ENCODE measurements around the gene AASDH.

Gene AASDH

GRCh38 chr4:56316011-56316650 lies 71.2 kb downstream of the AASDH start:
- no peak for DNase-seq
- TF ChIP-seq GATA1 (IDR thresholded peaks at IDR 0.05; ENCODE audit: low read depth, low read length), result no peak
- TF ChIP-seq POLR2A (IDR thresholded peaks at IDR 0.05; ENCODE audit: low read length), result no peak

- DNase-seq, result no peak
- TF ChIP-seq GATA1 (IDR thresholded peaks at IDR 0.05; ENCODE audit: low read depth, low read length) (no peak), POLR2A (IDR thresholded peaks at IDR 0.05; ENCODE audit: low read length) (no peak)
Observed at GRCh38 chr4:56315543-56315942, 71.7 kb downstream of the AASDH start.

GRCh38 chr4:56315041-56315440 lies 72.2 kb downstream of the AASDH start:
- DNase-seq, result no peak
- no peak for TF ChIP-seq POLR2A (IDR thresholded peaks at IDR 0.05; ENCODE audit: low read length)
- TF ChIP-seq GATA1 (IDR thresholded peaks at IDR 0.05; ENCODE audit: low read depth, low read length), result no peak

- TF ChIP-seq POLR2A (IDR thresholded peaks at IDR 0.05; ENCODE audit: low read length), result no peak
- no peak for TF ChIP-seq GATA1 (IDR thresholded peaks at IDR 0.05; ENCODE audit: low read depth, low read length)
- DNase-seq, result no peak
Observed at GRCh38 chr4:56314207-56314915, 72.9 kb downstream of the AASDH start.

GRCh38 chr4:56313132-56313531 lies 74.2 kb downstream of the AASDH start:
- DNase-seq, result no peak
- no peak for TF ChIP-seq GATA1 (IDR thresholded peaks at IDR 0.05; ENCODE audit: low read depth, low read length)
- no peak for TF ChIP-seq POLR2A (IDR thresholded peaks at IDR 0.05; ENCODE audit: low read length)

GRCh38 chr4:56311299-56311975 lies 75.9 kb downstream of the AASDH start:
- DNase-seq, result no peak
- TF ChIP-seq GATA1 (IDR thresholded peaks at IDR 0.05; ENCODE audit: low read depth, low read length) (no peak), POLR2A (IDR thresholded peaks at IDR 0.05; ENCODE audit: low read length) (no peak)

- no peak for DNase-seq
- TF ChIP-seq GATA1 (IDR thresholded peaks at IDR 0.05; ENCODE audit: low read depth, low read length) (no peak), POLR2A (IDR thresholded peaks at IDR 0.05; ENCODE audit: low read length) (no peak)
Observed at GRCh38 chr4:56310401-56311125, 76.7 kb downstream of the AASDH start.

GRCh38 chr4:56308384-56308783 lies 78.9 kb downstream of the AASDH start:
- no peak for TF ChIP-seq GATA1 (IDR thresholded peaks at IDR 0.05; ENCODE audit: low read depth, low read length)
- no peak for TF ChIP-seq POLR2A (IDR thresholded peaks at IDR 0.05; ENCODE audit: low read length)
- DNase-seq, result no peak

- TF ChIP-seq POLR2A (IDR thresholded peaks at IDR 0.05; ENCODE audit: low read length) (no peak), GATA1 (IDR thresholded peaks at IDR 0.05; ENCODE audit: low read depth, low read length) (no peak)
- no peak for DNase-seq
Observed at GRCh38 chr4:56307423-56307822, 79.9 kb downstream of the AASDH start.

- no peak for TF ChIP-seq POLR2A (IDR thresholded peaks at IDR 0.05; ENCODE audit: low read length)
- no peak for TF ChIP-seq GATA1 (IDR thresholded peaks at IDR 0.05; ENCODE audit: low read depth, low read length)
- no peak for DNase-seq
Observed at GRCh38 chr4:56305390-56305789, 81.9 kb downstream of the AASDH start.

- no peak for DNase-seq
- no peak for TF ChIP-seq POLR2A (IDR thresholded peaks at IDR 0.05; ENCODE audit: low read length)
- TF ChIP-seq GATA1 (IDR thresholded peaks at IDR 0.05; ENCODE audit: low read depth, low read length), result no peak
Observed at GRCh38 chr4:56303921-56304320, 83.4 kb downstream of the AASDH start.

- TF ChIP-seq GATA1 (IDR thresholded peaks at IDR 0.05; ENCODE audit: low read depth, low read length) (no peak), POLR2A (IDR thresholded peaks at IDR 0.05; ENCODE audit: low read length) (no peak)
Observed at GRCh38 chr4:56302760-56303159, 84.5 kb downstream of the AASDH start.

GRCh38 chr4:56301997-56302496 lies 85.2 kb downstream of the AASDH start:
- TF ChIP-seq POLR2A (IDR thresholded peaks at IDR 0.05; ENCODE audit: low read length) (no peak), GATA1 (IDR thresholded peaks at IDR 0.05; ENCODE audit: low read depth, low read length) (no peak)
- no peak for DNase-seq

More at GRCh38 chr4:56302760-56303159, 84.5 kb downstream of the AASDH start:
- no peak for DNase-seq
